HEK293T (cell line): Measurements from ENCODE around the gene LRRC72.

Experiments
- ARNT ChIP-seq: fragments of 450-650 bp; IDR thresholded peaks from 2 replicates; pipeline ENCODE4 v1.6.1; 2017; ENCODE audit warnings: mild to moderate bottlenecking
- BHLHE40 ChIP-seq: fragments of 450-650 bp; IDR thresholded peaks from 2 replicates; pipeline ENCODE4 v1.6.1; 2016; ENCODE audit warnings: mild to moderate bottlenecking, moderate library complexity, borderline replicate concordance
- FOXK2 ChIP-seq: fragments of 450-650 bp; IDR thresholded peaks from 2 replicates; pipeline ENCODE4 v1.6.1; 2016; ENCODE audit warnings: mild to moderate bottlenecking
- FOXM1 ChIP-seq: fragments of 450-650 bp; IDR thresholded peaks from 2 replicates; pipeline ENCODE4 v1.6.1; 2017; ENCODE audit warnings: mild to moderate bottlenecking, borderline replicate concordance
- HDGF ChIP-seq: fragments of 450-650 bp; IDR thresholded peaks from 2 replicates; pipeline ENCODE4 v1.6.1; 2017; ENCODE audit warnings: antibody characterized with exemption, borderline replicate concordance
- NFRKB ChIP-seq: fragments of 450-650 bp; IDR thresholded peaks from 2 replicates; pipeline ENCODE4 v1.6.1; 2016; ENCODE audit warnings: mild to moderate bottlenecking, moderate library complexity
- PKNOX1 ChIP-seq: fragments of 450-650 bp; IDR thresholded peaks from 2 replicates; pipeline ENCODE4 v1.6.1; 2016
- SP1 ChIP-seq: fragments of 450-650 bp; IDR thresholded peaks from 2 replicates; pipeline ENCODE4 v1.6.1; 2017
- SUZ12 ChIP-seq: fragments of 450-650 bp; IDR thresholded peaks from 2 replicates; pipeline ENCODE4 v1.6.1; 2016; ENCODE audit warnings: mild to moderate bottlenecking
- TARDBP ChIP-seq: fragments of 450-650 bp; IDR thresholded peaks from 2 replicates; pipeline ENCODE4 v1.6.1; 2016

GRCh38 chr7:16528520-16528919, 1.9 kb downstream of the LRRC72 start:
- TF ChIP-seq FOXM1, result no peak
- TF ChIP-seq HDGF, result no peak
- no peak for TF ChIP-seq TARDBP
- TF ChIP-seq FOXK2, result no peak
- no peak for TF ChIP-seq SUZ12
- TF ChIP-seq ARNT, result no peak
- TF ChIP-seq BHLHE40, result no peak
- no peak for TF ChIP-seq SP1
- no peak for TF ChIP-seq PKNOX1
- TF ChIP-seq NFRKB, result no peak
